ENCODE data around the gene ETS1. TPM values are rescaled to one million over a fixed set of nuclear protein-coding genes. Genes with fewer than 3 reads are reported as not detected.

ETS1 gene
- total and polyA plus RNA-seq, 2 experiments from 2014 or later = 25.6 to 52.6 TPM

DNA sequence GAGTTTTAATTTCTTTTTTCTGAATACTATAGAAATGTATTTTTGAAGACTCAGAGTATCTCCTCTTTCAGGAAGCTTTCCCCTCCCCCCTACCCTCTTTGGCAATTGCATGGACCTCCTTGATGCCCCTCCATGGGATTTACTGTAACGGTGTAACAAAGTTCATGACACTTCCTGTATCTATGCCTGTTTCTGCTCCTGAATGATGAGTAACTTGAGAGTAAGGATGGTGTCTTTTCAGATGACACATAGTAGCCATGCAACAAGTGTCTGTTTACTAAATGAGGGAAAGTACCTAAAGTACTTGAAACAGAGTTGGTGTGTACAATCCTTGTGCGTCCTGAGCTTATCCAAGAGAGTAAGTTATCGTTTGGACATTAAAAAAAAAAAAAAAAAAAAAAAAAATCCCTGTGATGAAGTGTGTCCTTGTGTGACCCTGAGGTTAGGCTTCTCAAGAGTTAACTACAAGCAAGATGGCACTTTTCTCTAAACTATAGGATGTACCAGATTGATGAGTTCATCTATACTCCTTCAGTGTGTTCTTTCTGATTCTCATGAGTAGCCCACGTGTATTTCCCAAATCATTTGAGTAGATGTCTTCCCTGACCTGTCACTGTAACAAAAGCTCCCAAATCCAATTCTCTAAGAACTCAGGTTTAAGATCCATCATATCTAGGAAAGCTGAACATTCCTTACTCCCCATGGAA lies 7.4 kb downstream of the ETS1 start:
- Histone ChIP-seq H3K4me2 (peak overlapping the region; percentile 87), H3K36me3 (ENCODE audit: insufficient read depth) (no peaks in the 10 kb centered on the region), H4K20me1 (replicated peaks; ENCODE audit: insufficient read depth) (no peaks in the 10 kb centered on the region), H2AFZ (no peak overlapping the region), H3K4me3 (no peak overlapping the region), H3K79me2 (replicated peaks; ENCODE audit: insufficient read depth) (peaks cover 89% of the 10 kb centered on the region), H3F3A (replicated peaks; ENCODE audit: low read depth) (no peaks in the 10 kb centered on the region), H3K9me2 (ENCODE audit: insufficient read depth) (no peaks in the 10 kb centered on the region), H3K4me1 (ENCODE audit: insufficient read depth) (peaks cover 80% of the 10 kb centered on the region), H3K27me3 (ENCODE audit: insufficient read depth) (no peaks in the 10 kb centered on the region), H3K27ac (ENCODE audit: low read depth) (0 out of 2 replicates have a peak overlapping the region, but pooled peaks have one; percentile 14)
- TF ChIP-seq, protein P1, sequence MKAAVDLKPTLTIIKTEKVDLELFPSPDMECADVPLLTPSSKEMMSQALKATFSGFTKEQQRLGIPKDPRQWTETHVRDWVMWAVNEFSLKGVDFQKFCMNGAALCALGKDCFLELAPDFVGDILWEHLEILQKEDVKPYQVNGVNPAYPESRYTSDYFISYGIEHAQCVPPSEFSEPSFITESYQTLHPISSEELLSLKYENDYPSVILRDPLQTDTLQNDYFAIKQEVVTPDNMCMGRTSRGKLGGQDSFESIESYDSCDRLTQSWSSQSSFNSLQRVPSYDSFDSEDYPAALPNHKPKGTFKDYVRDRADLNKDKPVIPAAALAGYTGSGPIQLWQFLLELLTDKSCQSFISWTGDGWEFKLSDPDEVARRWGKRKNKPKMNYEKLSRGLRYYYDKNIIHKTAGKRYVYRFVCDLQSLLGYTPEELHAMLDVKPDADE (IDR thresholded peaks at IDR 0.05) = no peak
- TF ChIP-seq NANOG (IDR thresholded peaks at IDR 0.05; ENCODE audit: borderline replicate concordance) (no peak), STAT1 (IDR thresholded peaks at IDR 0.05; ENCODE audit: unreplicated experiment) (no peak), POLR2AphosphoS5 (IDR thresholded peaks at IDR 0.05; ENCODE audit: low read depth) (no peak), ZNF331 (CRISPR knock-in tag; IDR thresholded peaks at IDR 0.05; ENCODE audit: low read depth) (no peak), EZH2 (IDR thresholded peaks at IDR 0.05; ENCODE audit: low read depth, unreplicated experiment) (no peak), ZNF114 (CRISPR knock-in tag; IDR thresholded peaks at IDR 0.05) (no peak), JUNB (IDR thresholded peaks at IDR 0.05; ENCODE audit: unreplicated experiment) (no peak), EZH2phosphoT487 (IDR thresholded peaks at IDR 0.05; ENCODE audit: unreplicated experiment) (no peak), CREB1 (CRISPR knock-in tag; IDR thresholded peaks at IDR 0.05; ENCODE audit: low read depth) (no peak)
- TF ChIP-seq, protein P2, sequence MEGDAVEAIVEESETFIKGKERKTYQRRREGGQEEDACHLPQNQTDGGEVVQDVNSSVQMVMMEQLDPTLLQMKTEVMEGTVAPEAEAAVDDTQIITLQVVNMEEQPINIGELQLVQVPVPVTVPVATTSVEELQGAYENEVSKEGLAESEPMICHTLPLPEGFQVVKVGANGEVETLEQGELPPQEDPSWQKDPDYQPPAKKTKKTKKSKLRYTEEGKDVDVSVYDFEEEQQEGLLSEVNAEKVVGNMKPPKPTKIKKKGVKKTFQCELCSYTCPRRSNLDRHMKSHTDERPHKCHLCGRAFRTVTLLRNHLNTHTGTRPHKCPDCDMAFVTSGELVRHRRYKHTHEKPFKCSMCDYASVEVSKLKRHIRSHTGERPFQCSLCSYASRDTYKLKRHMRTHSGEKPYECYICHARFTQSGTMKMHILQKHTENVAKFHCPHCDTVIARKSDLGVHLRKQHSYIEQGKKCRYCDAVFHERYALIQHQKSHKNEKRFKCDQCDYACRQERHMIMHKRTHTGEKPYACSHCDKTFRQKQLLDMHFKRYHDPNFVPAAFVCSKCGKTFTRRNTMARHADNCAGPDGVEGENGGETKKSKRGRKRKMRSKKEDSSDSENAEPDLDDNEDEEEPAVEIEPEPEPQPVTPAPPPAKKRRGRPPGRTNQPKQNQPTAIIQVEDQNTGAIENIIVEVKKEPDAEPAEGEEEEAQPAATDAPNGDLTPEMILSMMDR (conservative IDR thresholded peaks at IDR 0.05; ENCODE audit: low read depth in 2 of 2) = no peak
- TF ChIP-seq, protein P3, sequence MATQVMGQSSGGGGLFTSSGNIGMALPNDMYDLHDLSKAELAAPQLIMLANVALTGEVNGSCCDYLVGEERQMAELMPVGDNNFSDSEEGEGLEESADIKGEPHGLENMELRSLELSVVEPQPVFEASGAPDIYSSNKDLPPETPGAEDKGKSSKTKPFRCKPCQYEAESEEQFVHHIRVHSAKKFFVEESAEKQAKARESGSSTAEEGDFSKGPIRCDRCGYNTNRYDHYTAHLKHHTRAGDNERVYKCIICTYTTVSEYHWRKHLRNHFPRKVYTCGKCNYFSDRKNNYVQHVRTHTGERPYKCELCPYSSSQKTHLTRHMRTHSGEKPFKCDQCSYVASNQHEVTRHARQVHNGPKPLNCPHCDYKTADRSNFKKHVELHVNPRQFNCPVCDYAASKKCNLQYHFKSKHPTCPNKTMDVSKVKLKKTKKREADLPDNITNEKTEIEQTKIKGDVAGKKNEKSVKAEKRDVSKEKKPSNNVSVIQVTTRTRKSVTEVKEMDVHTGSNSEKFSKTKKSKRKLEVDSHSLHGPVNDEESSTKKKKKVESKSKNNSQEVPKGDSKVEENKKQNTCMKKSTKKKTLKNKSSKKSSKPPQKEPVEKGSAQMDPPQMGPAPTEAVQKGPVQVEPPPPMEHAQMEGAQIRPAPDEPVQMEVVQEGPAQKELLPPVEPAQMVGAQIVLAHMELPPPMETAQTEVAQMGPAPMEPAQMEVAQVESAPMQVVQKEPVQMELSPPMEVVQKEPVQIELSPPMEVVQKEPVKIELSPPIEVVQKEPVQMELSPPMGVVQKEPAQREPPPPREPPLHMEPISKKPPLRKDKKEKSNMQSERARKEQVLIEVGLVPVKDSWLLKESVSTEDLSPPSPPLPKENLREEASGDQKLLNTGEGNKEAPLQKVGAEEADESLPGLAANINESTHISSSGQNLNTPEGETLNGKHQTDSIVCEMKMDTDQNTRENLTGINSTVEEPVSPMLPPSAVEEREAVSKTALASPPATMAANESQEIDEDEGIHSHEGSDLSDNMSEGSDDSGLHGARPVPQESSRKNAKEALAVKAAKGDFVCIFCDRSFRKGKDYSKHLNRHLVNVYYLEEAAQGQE (IDR thresholded peaks at IDR 0.05; ENCODE audit: unreplicated experiment) = no peak
- TF ChIP-seq, protein P4, sequence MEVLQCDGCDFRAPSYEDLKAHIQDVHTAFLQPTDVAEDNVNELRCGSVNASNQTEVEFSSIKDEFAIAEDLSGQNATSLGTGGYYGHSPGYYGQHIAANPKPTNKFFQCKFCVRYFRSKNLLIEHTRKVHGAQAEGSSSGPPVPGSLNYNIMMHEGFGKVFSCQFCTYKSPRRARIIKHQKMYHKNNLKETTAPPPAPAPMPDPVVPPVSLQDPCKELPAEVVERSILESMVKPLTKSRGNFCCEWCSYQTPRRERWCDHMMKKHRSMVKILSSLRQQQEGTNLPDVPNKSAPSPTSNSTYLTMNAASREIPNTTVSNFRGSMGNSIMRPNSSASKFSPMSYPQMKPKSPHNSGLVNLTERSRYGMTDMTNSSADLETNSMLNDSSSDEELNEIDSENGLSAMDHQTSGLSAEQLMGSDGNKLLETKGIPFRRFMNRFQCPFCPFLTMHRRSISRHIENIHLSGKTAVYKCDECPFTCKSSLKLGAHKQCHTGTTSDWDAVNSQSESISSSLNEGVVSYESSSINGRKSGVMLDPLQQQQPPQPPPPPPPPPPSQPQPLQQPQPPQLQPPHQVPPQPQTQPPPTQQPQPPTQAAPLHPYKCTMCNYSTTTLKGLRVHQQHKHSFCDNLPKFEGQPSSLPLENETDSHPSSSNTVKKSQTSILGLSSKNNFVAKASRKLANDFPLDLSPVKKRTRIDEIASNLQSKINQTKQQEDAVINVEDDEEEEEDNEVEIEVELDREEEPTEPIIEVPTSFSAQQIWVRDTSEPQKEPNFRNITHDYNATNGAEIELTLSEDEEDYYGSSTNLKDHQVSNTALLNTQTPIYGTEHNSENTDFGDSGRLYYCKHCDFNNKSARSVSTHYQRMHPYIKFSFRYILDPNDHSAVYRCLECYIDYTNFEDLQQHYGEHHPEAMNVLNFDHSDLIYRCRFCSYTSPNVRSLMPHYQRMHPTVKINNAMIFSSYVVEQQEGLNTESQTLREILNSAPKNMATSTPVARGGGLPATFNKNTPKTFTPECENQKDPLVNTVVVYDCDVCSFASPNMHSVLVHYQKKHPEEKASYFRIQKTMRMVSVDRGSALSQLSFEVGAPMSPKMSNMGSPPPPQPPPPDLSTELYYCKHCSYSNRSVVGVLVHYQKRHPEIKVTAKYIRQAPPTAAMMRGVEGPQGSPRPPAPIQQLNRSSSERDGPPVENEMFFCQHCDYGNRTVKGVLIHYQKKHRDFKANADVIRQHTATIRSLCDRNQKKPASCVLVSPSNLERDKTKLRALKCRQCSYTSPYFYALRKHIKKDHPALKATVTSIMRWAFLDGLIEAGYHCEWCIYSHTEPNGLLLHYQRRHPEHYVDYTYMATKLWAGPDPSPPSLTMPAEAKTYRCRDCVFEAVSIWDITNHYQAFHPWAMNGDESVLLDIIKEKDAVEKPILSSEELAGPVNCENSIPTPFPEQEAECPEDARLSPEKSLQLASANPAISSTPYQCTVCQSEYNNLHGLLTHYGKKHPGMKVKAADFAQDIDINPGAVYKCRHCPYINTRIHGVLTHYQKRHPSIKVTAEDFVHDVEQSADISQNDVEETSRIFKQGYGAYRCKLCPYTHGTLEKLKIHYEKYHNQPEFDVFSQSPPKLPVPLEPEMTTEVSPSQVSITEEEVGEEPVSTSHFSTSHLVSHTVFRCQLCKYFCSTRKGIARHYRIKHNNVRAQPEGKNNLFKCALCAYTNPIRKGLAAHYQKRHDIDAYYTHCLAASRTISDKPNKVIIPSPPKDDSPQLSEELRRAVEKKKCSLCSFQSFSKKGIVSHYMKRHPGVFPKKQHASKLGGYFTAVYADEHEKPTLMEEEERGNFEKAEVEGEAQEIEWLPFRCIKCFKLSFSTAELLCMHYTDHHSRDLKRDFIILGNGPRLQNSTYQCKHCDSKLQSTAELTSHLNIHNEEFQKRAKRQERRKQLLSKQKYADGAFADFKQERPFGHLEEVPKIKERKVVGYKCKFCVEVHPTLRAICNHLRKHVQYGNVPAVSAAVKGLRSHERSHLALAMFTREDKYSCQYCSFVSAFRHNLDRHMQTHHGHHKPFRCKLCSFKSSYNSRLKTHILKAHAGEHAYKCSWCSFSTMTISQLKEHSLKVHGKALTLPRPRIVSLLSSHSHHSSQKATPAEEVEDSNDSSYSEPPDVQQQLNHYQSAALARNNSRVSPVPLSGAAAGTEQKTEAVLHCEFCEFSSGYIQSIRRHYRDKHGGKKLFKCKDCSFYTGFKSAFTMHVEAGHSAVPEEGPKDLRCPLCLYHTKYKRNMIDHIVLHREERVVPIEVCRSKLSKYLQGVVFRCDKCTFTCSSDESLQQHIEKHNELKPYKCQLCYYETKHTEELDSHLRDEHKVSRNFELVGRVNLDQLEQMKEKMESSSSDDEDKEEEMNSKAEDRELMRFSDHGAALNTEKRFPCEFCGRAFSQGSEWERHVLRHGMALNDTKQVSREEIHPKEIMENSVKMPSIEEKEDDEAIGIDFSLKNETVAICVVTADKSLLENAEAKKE (CRISPR knock-in tag; IDR thresholded peaks at IDR 0.05) = no peak
- no peak for DNase-seq (ENCODE audit: low spot score)
- no peak for ATAC-seq
- peak overlapping the region; percentile 58 for H3K27ac Mint-ChIP-seq
- H3K4me3 Mint-ChIP-seq = peak overlapping the region; percentile 17; the same call in 1 of the 3 replicates
- peaks cover 3% of the 10 kb centered on the region for H3K27me3 Mint-ChIP-seq (ENCODE audit: insufficient read depth, low read depth, poor library complexity)
- H3K9me3 Mint-ChIP-seq = no peaks in the 10 kb centered on the region
- H3K4me1 Mint-ChIP-seq = peaks cover 88% of the 10 kb centered on the region
- peaks cover 4% of the 10 kb centered on the region; the same call in 2 of the 3 replicates for H3K36me3 Mint-ChIP-seq (ENCODE audit: low read depth)
